GM21529 (cell line): ENCODE data around the gene DDX3X.
"Not testable (repeated sequence)": the region's sequence is repeated elsewhere in the genome, so short reads cannot be mapped to it uniquely, and the experiment has no call there.

ENCODE experiments used
- ATAC-seq: cut with Tn5 transposase; IDR thresholded peaks from one replicate; pipeline ENCODE4 v1.9.1; 2021; ENCODE audit not compliant: unreplicated experiment

Gene DDX3X

GRCh38 chrX:41369152-41369551, 35.2 kb downstream of the DDX3X start:
- ATAC-seq, result no peak

- not testable (repeated sequence) for ATAC-seq
These were observed 37.6 kb downstream of the DDX3X start for GRCh38 chrX:41371575-41371974.

GRCh38 chrX:41373989-41374606, 40.1 kb downstream of the DDX3X start:
- no peak for ATAC-seq

GRCh38 chrX:41377624-41378023, 43.7 kb downstream of the DDX3X start:
- no peak for ATAC-seq

GRCh38 chrX:41381685-41382084, 47.7 kb downstream of the DDX3X start:
- ATAC-seq, result no peak

GRCh38 chrX:41382714-41383645, 49.0 kb downstream of the DDX3X start:
- no peak for ATAC-seq

- no peak for ATAC-seq
These were observed 50.2 kb downstream of the DDX3X start for GRCh38 chrX:41384051-41384705.

GRCh38 chrX:41386222-41386990, 52.4 kb downstream of the DDX3X start:
- no peak for ATAC-seq

GRCh38 chrX:41388543-41388942, 54.6 kb downstream of the DDX3X start:
- ATAC-seq, result no peak

- ATAC-seq, result no peak
These were observed 55.4 kb downstream of the DDX3X start for GRCh38 chrX:41389311-41389888.

GRCh38 chrX:41390576-41390975, 56.6 kb downstream of the DDX3X start:
- ATAC-seq, result not testable (repeated sequence)

GRCh38 chrX:41391606-41392005, 57.6 kb downstream of the DDX3X start:
- ATAC-seq, result no peak

GRCh38 chrX:41394293-41394692, 60.3 kb downstream of the DDX3X start:
- ATAC-seq, result no peak

GRCh38 chrX:41397219-41397618, 63.3 kb downstream of the DDX3X start:
- ATAC-seq, result no peak

- ATAC-seq, result no peak
These were observed 63.8 kb downstream of the DDX3X start for GRCh38 chrX:41397768-41398167.

GRCh38 chrX:41402556-41402955, 68.6 kb downstream of the DDX3X start:
- not testable (repeated sequence) for ATAC-seq

- no peak for ATAC-seq
These were observed 71.6 kb downstream of the DDX3X start for GRCh38 chrX:41405551-41405950.

- no peak for ATAC-seq
These were observed 72.2 kb downstream of the DDX3X start for GRCh38 chrX:41406201-41406600.

- no peak for ATAC-seq
These were observed 73.9 kb downstream of the DDX3X start for GRCh38 chrX:41407816-41408215.

GRCh38 chrX:41408576-41408975, 74.6 kb downstream of the DDX3X start:
- ATAC-seq, result no peak

- no peak for ATAC-seq
These were observed 75.0 kb downstream of the DDX3X start for GRCh38 chrX:41409006-41409405.
